Iris pigment epithelial cell (primary cell): ENCODE measurements around the gene C8A.

ENCODE experiments used
- DNase-seq: peaks from one replicate; pipeline ENCODE4 v3.0.0-alpha.2; 2011; ENCODE audit warnings: low read depth

Gene C8A

DNA sequence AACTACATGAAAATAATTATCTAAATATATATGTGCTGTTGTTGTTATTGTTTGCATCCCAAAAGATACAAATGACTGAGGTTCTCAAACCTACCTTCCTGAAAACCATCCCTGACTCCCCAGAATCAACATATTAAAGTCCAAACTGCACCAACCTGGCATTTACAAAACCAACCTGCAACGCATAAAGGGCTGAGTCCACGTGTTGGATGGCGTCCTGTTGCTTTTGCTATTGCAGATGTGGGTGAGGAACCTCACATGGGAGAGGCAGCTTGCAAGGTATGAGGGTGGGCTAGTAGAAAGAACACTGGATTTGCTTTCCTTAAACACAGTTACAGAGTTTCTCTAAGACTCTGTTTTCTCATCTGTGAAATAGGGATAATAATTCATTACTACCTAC, 112.8 kb downstream of the C8A start:
- DNase-seq = no peak
